Suprapubic skin (tissue), 4 donors: Measurements from ENCODE around the gene ATXN1. TPM values are rescaled to one million over a fixed set of nuclear protein-coding genes. Genes with fewer than 3 reads are reported as not detected.

Source experiments
- DNase-seq, 2 donors: peaks; one replicate each; pipeline ENCODE4 v3.0.0-alpha.2; 2019; ENCODE audit warnings: low spot score in 2 of 2
- H3K27ac ChIP-seq: fragments of 200-600 bp; sonication (generic); one replicate; pipeline ENCODE4 v1.5.1; 2019
- H3K27me3 ChIP-seq: fragments of 200-600 bp; sonication (generic); one replicate; pipeline ENCODE4 v1.5.1; 2019
- H3K36me3 ChIP-seq: fragments of 200-600 bp; sonication (generic); one replicate; pipeline ENCODE4 v1.5.1; 2019
- H3K4me1 ChIP-seq: fragments of 200-600 bp; sonication (generic); one replicate; pipeline ENCODE4 v1.5.1; 2019
- H3K4me3 ChIP-seq: fragments of 200-600 bp; sonication (generic); one replicate; pipeline ENCODE4 v1.5.1; 2019; ENCODE audit warnings: mild to moderate bottlenecking
- H3K9me3 ChIP-seq: fragments of 200-600 bp; sonication (generic); one replicate; pipeline ENCODE4 v1.5.1; 2019
- EP300 ChIP-seq: sonication (generic); formaldehyde crosslinking; IDR thresholded peaks from one replicate; pipeline ENCODE4 v1.6.1; 2017; ENCODE audit warnings: antibody characterized with exemption
- POLR2A ChIP-seq, 2 donors: fragments of 450-650 bp; IDR thresholded peaks; one replicate each; pipeline ENCODE4 v1.6.1; 2017; ENCODE audit warnings: antibody characterized with exemption in 2 of 2, mild to moderate bottlenecking in 2 of 2, moderate library complexity in 2 of 2
- POLR2AphosphoS5 ChIP-seq, 3 donors: sonication (generic); formaldehyde crosslinking; IDR thresholded peaks; one replicate each; pipeline ENCODE4 v1.6.1; 2017; ENCODE audit warnings: antibody characterized with exemption in 3 of 3
- WGBS: methylation state at CpG from one replicate; pipeline ENCODE4 v1.1.5; 2018; 5-methylcytosine and 5-hydroxymethylcytosine counted together
- total RNA-seq, 4 donors: library from RNA; depleted of rRNA; stranded (reverse); fragments of >200 nt; gene quantifications; one replicate each; pipeline ENCODE4 v1.1.0, GENCODE V29; 2016
- TF ChIP-seq, protein P1 (sequence below), 2 donors: fragments of 200-600 bp in 1 of 2; fragments of 450-650 bp in 1 of 2; sonication (generic) in 1 of 2; IDR thresholded peaks; one replicate each; pipeline ENCODE4 v1.5.1; 2016 to 2019; ENCODE audit warnings: antibody characterized with exemption in 2 of 2, mild to moderate bottlenecking in 1 of 2, moderate library complexity in 1 of 2

Gene ATXN1
- total RNA-seq, 4 donors from 2014 or later = 32.8 to 95.4 (median 42.4) TPM

DNA sequence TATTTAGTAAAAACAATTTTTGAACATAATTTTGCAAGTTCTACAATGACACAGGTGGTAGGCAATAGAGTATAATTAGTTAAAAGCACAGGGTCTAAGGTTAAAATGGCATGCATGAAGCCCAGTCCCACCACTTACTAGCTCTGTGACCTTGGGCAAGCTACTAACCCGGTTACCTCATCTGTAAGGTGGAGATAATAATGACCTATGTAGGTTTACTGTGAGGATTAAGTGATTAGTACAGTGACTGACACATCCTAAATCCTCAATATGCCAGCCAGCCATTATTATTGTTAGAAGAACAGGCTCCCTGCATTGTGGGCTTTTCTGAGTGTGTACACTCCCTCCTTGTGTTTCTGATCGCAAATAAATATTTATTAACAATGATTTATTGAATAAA is 26.2 kb downstream of the ATXN1 start:
- Histone ChIP-seq H3K27me3 (no peaks in the 10 kb centered on the region), H3K27ac (no peak overlapping the region), H3K9me3 (no peaks in the 10 kb centered on the region), H3K36me3 (no peaks in the 10 kb centered on the region), H3K4me1 (peaks cover 41% of the 10 kb centered on the region), H3K4me3 (no peak overlapping the region)
- WGBS = 83% methylated on average over 2 of the region's 2 CpGs
- no peak for DNase-seq
- TF ChIP-seq EP300 (no peak), POLR2AphosphoS5 (IDR thresholded peaks at IDR 0.05) (no peak), POLR2A (IDR thresholded peaks at IDR 0.05) (no peak)
- TF ChIP-seq, protein P1, sequence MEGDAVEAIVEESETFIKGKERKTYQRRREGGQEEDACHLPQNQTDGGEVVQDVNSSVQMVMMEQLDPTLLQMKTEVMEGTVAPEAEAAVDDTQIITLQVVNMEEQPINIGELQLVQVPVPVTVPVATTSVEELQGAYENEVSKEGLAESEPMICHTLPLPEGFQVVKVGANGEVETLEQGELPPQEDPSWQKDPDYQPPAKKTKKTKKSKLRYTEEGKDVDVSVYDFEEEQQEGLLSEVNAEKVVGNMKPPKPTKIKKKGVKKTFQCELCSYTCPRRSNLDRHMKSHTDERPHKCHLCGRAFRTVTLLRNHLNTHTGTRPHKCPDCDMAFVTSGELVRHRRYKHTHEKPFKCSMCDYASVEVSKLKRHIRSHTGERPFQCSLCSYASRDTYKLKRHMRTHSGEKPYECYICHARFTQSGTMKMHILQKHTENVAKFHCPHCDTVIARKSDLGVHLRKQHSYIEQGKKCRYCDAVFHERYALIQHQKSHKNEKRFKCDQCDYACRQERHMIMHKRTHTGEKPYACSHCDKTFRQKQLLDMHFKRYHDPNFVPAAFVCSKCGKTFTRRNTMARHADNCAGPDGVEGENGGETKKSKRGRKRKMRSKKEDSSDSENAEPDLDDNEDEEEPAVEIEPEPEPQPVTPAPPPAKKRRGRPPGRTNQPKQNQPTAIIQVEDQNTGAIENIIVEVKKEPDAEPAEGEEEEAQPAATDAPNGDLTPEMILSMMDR (IDR thresholded peaks at IDR 0.05) = no peak

DNA sequence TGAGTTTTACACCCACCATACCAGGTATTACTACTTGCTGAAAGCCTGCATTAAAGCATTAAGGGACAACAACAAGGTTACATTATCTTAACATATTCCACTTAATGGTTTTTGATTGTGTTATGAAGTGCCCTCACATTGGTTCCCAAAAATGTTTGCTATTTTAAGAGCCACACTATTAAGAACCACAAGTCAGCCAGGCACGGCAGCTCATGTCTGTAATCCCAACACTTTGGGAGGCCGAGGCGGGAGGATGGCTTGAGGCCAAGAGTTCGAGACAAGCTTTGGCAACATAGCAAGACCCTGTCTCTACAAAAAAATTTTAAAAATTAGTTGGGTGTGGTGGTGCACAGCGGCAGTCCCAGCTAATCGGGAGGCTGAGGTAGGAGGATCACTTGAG is 28.2 kb downstream of the ATXN1 start:
- H3K4me1 ChIP-seq = peaks cover 29% of the 10 kb centered on the region

DNA sequence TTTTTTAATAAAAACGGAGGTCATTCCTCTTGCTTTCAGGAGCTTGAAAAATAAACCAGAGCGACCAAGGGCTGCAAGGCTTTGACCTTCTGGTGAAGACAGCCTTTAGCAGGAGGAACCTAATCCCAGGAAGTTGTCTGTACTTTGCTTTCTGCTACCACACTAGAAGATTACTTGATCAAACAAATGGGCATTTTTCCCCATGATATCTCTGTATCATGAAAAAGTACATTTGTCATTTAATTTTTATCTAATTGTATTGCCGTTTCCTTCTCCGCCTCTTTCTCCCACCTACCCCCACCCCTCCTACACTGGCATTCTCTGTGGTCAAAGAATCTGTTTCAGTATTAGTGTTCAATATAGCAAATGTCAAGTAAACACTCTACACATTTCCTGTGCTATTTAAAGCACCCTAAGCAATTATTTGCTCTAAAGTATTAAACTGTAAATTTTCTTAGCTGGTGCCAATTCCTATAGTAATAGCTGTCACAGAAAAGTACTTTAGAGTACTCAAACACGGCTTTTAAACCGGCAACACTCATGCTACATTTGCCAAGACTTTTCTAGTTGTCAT is 29.7 kb downstream of the ATXN1 start:
- no peaks in the 10 kb centered on the region for H3K27me3 ChIP-seq
- H3K4me1 ChIP-seq = peaks cover 14% of the 10 kb centered on the region
- no peak overlapping the region for H3K27ac ChIP-seq
- no peak overlapping the region for H3K4me3 ChIP-seq
- no peak for DNase-seq
- 55% methylated on average over 6 of the region's 6 CpGs for WGBS
- no peaks in the 10 kb centered on the region for H3K36me3 ChIP-seq
- no peaks in the 10 kb centered on the region for H3K9me3 ChIP-seq
- TF ChIP-seq EP300 = no peak
- TF ChIP-seq, protein P1 (IDR thresholded peaks at IDR 0.05) = no peak
- TF ChIP-seq POLR2AphosphoS5 (IDR thresholded peaks at IDR 0.05) = no peak
- no peak for TF ChIP-seq POLR2A (IDR thresholded peaks at IDR 0.05)

More for the DNA sequence above, 28.2 kb downstream of the ATXN1 start:
- Histone ChIP-seq H3K27me3 (no peaks in the 10 kb centered on the region), H3K9me3 (no peaks in the 10 kb centered on the region), H3K4me3 (no peak overlapping the region), H3K36me3 (no peaks in the 10 kb centered on the region), H3K27ac (no peak overlapping the region)
- TF ChIP-seq EP300 = no peak
- DNase-seq = no peak
- 67% methylated on average over 6 of the region's 6 CpGs for WGBS

DNA sequence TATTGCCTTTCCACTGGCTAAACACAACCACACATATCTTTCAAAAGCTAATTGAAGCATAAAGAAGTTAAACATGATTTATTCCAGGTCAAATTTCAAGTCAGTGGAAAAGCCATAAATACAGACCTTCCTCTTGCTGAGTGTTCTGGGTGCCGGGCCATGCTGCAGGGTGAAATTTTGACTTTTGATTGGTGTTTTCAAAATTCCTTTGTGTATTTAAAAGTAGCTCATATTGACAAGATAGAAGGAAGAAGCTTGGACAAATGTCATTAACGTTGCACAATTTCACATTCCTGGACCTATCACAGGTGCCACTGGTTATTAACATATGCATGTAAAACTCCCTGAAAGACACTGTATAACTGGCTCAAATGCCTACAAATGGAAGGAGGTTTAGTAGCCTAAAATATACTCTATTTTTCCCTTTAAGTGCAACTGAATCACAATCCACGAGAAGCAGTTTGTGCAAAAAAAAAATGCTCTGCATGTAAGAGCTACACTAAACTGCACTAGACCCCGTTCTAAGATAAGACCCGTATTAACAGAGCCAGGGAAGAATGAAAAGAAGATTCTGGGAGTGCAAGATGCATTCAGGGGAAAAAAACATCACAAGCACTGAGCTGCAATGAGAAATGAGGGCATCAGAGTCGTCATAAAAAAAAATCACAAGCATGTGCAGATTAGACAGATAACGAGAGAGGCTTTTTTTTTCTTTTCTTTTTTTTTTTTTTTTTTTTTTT is 30.4 kb downstream of the ATXN1 start:
- no peaks in the 10 kb centered on the region for H3K27me3 ChIP-seq
- 40% methylated on average over 7 of the region's 7 CpGs for WGBS
- H3K4me1 ChIP-seq = peaks cover 19% of the 10 kb centered on the region
- no peak overlapping the region for H3K4me3 ChIP-seq
- no peak for TF ChIP-seq POLR2A (IDR thresholded peaks at IDR 0.05)
- TF ChIP-seq POLR2AphosphoS5 (IDR thresholded peaks at IDR 0.05) = no peak
- H3K27ac ChIP-seq = no peak overlapping the region
- H3K9me3 ChIP-seq = no peaks in the 10 kb centered on the region
- DNase-seq = no peak
- no peaks in the 10 kb centered on the region for H3K36me3 ChIP-seq

DNA sequence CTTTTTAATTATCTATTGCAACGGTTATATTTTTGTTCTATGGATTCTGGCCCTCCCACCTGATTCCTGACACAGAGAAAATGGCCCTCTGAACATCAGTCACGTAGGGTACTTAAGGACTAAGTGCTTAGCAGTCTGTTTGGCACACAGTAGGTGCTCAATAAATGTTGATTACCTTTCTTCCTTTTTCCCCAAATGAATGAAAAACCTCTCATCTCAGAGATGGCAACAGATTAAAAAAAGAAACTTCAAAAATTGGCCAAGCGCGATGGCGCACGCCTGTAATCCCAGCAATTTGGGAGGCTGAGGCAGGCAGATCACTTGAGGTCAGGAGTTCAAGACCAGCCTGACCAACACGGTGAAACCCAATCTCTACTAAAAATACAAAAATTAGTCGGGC is 31.5 kb downstream of the ATXN1 start:
- 93% methylated on average over 8 of the region's 8 CpGs for WGBS

DNA sequence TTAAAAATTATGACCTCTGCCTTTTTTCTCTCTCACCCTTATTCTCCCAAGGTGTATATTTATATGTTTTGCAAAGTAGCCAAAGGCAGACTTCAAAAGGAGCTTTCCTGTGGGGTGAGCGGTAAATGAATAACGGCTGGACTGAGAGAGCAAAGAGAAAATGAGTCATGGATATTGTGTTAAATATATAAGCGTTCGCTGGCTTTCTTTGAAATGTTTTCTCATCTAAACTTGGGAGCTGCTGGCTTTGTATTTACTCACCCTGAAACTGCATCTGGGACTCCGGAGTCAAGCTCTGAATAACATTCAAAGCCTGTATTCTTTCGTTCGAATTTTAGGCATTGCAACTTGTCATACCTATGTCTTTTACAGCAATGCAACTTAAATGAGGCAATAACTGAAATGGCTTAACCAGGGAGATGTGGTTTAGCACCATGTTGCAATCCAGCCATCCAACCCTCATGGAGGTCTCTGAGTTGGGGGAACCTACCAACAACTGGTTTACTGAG is 32.0 kb downstream of the ATXN1 start:
- H3K4me1 ChIP-seq = peaks cover 34% of the 10 kb centered on the region
- DNase-seq = no peak
- TF ChIP-seq POLR2AphosphoS5 (IDR thresholded peaks at IDR 0.05) (no peak), EP300 (no peak), POLR2A (IDR thresholded peaks at IDR 0.05) (no peak)
- TF ChIP-seq, protein P1 (IDR thresholded peaks at IDR 0.05) = no peak
- no peak overlapping the region for H3K27ac ChIP-seq
- no peaks in the 10 kb centered on the region for H3K27me3 ChIP-seq
- 76% methylated on average over 7 of the region's 7 CpGs for WGBS
- no peak overlapping the region for H3K4me3 ChIP-seq
- H3K36me3 ChIP-seq = no peaks in the 10 kb centered on the region
- no peaks in the 10 kb centered on the region for H3K9me3 ChIP-seq

More for the DNA sequence above, 31.5 kb downstream of the ATXN1 start:
- Histone ChIP-seq H3K27me3 (no peaks in the 10 kb centered on the region), H3K4me1 (peaks cover 28% of the 10 kb centered on the region), H3K9me3 (no peaks in the 10 kb centered on the region), H3K36me3 (no peaks in the 10 kb centered on the region), H3K27ac (no peak overlapping the region), H3K4me3 (no peak overlapping the region)
- no peak for TF ChIP-seq EP300
- TF ChIP-seq, protein P1 (IDR thresholded peaks at IDR 0.05) = no peak
- TF ChIP-seq POLR2A (IDR thresholded peaks at IDR 0.05) = no peak
- no peak for TF ChIP-seq POLR2AphosphoS5 (IDR thresholded peaks at IDR 0.05)
- no peak for DNase-seq
